ELR (cell line): ENCODE measurements around the gene ZNF654.
A peak's percentile ranks its signal among the peaks of the same experiment; 100 is the strongest.
"Not testable (repeated sequence)": the region's sequence is repeated elsewhere in the genome, so short reads cannot be mapped to it uniquely, and the experiment has no call there.

Source experiments
- DNase-seq: peaks from one replicate; pipeline ENCODE4 v3.0.0-alpha.2; 2015; ENCODE audit warnings: low read depth

The ZNF654 gene

GRCh38 chr3:88142094-88142624, 83.1 kb downstream of the ZNF654 start:
- peak; percentile 79 for DNase-seq

DNA sequence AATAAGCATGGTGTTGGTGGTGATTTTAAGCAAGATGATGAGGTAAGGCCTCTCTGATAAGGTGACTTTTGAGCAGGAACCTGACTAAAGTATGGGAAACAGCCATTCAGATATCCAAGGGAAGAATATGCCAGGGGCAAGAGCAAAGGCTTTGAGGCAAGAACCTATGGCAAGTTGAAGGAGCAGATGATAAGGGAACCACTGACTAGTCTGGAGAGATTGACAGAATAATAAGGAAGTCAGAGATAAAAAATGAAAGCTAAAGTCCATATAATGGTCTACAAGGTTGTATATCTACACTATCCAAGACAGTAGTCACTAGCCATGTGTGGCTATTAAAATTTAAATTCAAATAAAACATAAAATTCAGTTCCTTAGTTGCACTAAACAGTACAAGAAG, 88.2 kb downstream of the ZNF654 start:
- DNase-seq = no peak

DNA sequence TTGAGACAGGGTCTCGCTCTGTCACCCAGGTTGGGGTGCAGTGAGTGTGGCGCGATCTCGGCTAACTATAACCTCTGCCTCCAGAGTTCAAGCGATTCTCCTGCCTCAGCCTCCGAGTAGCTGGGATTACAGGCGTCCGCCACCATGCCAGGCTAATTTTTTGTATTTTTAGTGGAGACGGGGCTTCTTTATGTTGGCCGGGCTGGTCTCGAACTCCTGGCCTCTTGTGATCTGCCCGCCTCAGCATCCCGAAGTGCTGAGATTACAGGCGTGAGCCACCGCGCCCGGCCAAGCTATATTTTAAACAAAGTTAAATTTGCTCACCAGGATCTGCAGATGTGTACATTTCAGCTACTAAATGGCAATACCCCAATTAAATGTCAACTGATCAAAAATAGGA, 89.6 kb downstream of the ZNF654 start:
- no peak for DNase-seq

DNA sequence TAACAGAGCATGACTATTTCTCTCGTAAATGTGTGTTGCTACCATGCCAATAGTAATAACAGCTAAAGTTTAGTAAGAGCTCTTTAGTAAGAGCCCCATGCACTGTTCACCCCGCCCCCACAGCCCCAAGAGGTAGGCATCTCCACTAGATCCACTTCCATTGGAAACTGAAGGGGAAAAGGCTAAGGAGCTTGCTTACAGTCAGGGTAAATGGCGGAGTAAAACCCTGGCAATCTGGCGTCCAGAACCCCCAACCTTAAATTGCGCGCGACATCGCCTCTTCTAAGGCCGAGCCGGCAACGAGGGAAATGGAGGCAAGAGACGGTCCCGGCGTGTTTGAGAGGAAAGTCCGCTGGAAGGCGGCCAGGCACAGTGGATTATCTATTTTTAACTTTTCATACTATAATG, 90.0 kb downstream of the ZNF654 start:
- peak; percentile 68 for DNase-seq

GRCh38 chr3:88149509-88150362, 90.7 kb downstream of the ZNF654 start, which contains the start of gene C3orf38:
TSS of gene C3orf38 (plus strand) at chr3:88149959. CDS start at chr3:88150053, 94 bp downstream.
- DNase-seq = peak; percentile 98

DNA sequence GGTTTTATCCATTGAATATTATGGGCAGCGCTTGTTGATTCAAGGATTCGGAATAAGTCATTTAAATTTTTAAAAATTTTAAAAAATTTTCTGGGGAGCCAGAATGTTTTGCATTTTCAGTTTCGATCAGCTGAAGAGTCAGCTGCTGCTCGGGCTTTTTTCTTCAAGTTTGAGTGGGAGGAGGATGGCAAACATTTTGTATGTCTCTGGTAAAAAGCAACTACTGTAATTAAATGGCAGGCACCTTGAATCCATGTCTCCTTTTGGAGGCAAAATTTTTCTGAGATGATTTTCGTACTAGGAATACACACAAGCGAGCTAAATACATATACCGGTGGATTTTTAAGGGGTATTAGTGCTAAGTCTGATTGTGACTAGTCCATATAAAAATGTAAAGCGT, 91.3 kb downstream of the ZNF654 start:
- no peak for DNase-seq

GRCh38 chr3:88150806-88151205, 91.8 kb downstream of the ZNF654 start:
- DNase-seq = no peak

- peak; percentile 39 for DNase-seq
Measured at GRCh38 chr3:88151358-88151757, 92.3 kb downstream of the ZNF654 start.

DNA sequence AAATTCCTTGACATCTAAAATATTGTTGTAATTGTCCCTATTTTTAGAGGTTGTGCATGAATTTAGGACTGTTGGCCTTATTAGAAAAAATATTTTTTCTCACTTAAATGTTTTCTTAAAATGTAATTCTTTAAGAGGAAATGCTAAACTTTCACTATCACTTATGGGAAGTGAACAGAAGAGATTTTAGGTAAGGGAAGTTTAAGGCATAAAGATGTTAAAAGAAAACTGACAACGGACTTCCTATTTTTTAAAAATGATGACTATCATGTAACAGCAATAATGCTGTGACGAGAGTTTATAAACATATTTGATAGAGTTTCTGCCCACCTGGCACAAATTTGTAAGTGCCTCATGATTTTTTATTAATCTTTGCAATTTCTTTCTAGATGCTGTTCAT, 93.8 kb downstream of the ZNF654 start:
- DNase-seq = no peak

DNA sequence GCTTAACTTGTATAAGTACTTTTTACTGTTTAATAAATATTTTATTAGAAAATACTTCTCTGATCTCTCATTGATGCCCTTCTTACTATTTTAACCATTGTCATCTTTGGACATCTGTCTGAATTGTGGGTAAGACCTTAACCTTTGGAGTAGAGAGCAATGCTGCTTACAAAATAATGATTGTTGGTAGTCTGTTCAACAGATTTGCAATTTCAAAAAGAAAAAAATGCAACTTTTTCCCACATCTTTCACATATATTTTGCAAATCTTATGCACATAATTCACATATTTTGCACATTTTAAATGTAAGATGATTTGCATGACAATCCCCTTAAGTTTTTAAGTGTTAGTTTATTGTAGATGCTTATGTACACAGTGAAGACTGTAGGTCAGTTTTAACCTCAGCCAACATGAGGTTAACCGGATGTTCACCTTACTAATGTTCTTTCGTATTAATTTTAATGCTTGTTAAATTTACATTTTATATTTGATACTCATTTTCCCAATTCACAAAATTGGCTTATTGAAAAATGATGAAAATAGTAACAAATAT, 107.4 kb downstream of the ZNF654 start:
- DNase-seq = no peak

DNA sequence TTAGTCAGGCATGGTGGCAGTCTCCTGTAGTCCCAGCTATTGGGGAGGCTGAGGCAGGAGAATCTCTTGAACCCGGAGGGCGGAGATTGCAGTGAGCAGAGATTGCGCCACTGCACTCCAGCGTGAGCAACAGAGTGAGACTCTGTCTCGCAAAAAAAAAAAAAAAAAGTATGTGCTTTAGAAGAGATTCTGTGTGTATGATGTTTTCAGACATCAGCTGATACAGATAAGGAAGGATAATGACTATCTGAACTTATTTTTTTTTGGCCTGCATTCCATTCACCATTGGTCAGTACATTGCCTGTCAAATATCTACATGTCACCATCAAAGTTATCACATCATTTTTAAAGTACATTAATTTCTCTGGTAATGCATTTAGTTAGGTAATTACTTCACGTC, 108.1 kb downstream of the ZNF654 start:
- no peak for DNase-seq

- peak; percentile 35 for DNase-seq
Measured at GRCh38 chr3:88167704-88168103, 108.6 kb downstream of the ZNF654 start.

GRCh38 chr3:88168171-88168570, 109.1 kb downstream of the ZNF654 start:
- DNase-seq = no peak

DNA sequence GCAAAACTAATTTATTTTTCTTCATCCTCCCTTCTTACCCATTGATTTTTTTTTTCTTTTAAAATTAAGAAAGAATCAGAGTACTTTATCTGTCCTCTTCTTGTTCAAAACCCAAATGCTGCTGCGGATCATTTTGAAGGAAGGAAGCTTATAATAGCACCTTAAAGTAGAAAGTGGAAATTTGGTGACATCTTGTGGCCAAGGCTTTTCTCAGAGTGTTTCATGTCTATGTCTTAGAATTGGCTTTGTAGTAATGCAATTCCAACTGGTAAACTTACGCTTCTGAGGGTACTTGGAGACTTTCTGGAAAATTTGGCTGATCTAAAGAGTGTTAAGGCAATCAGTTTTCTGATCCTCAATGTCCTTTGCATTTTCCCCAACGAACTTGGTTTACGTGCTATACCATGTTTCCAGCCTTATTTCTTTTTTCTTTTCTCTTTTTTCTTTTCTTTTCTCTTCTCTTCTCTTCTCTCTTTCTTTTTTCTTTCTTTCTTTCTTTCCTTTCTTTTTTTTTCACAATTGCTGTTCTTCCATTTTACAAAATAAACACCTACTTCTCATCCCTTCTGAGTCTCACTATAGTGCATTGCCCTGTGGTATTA, 121.4 kb downstream of the ZNF654 start:
- peak; percentile 67 for DNase-seq

GRCh38 chr3:88182165-88182918, 123.3 kb downstream of the ZNF654 start:
- DNase-seq = not testable (repeated sequence)

DNA sequence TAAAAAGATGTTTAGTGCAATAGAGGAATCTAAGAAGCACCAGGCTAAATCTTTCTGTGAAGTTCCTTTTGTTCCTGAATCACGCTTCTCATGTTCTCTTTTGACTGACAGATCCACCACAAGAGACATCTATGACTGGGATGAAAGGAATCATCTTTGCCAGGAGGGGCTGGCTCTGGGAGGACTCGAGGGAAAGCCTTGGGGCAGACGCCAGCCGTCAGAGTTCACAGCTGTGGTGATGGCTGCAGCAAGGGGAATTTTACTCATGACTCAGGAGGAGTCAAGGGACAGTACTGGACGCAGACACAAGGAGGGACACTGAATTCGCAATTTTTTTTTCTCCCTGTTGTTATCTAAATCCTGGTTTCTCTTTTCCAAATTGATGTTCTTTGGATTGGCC, 129.4 kb downstream of the ZNF654 start:
- peak; percentile 24 for DNase-seq

DNA sequence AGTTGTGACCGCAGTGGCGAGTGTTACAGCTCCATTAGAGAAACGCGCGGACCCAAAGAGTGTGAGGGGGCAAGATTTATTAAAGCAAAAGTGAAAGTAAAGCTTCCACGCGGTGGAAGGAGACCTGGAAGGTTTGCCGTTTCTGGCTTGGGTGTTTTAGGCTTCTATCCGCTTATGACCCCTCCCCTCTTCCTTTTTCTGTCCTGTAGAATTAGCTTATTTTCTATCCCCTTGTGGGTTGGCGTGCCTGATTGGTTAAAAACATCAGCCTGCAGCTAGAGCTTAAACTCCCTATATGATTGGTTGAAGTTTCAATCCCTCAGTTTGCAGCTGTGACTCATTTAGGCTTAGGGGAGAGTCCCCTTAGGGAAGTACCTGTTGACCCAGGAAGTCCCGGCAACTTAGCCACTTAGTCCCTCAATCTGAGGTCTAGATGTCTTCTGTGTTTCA, 130.3 kb downstream of the ZNF654 start:
- peak; percentile 3 for DNase-seq

- DNase-seq = no peak
Measured at GRCh38 chr3:88191872-88192409, 132.9 kb downstream of the ZNF654 start.

DNA sequence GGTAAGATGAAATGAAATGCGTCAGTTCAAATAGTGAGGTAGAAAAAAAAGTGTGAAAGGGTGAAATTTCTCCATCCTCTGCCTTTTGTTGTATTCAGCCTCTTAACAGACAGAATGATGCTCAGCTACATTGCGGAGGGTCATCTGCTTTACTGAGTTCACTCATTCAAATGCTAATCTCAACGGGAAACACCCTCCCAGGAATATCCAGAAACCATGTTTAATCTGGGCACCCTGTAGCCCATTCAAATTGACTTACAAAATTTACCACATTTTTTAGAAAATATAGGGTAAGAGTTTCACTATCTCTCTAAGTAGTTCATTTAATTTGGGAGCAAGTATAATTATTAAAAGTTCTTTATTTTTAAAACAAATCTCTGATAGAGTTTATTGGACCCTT, 133.6 kb downstream of the ZNF654 start:
- no peak for DNase-seq
